H9 (cell line): ENCODE data around the gene MMRN2. TPM values are rescaled to one million over a fixed set of nuclear protein-coding genes. Genes with fewer than 3 reads are reported as not detected.

Experiments used
- DNase-seq: peaks from one replicate; pipeline ENCODE4 v3.0.0-alpha.2; 2017
- H2AFZ ChIP-seq: one replicate; pipeline ENCODE4 v1.6.1; 2013; ENCODE audit warnings: mild to moderate bottlenecking, low read length, control low read depth, moderate library complexity
- H2AK5ac ChIP-seq: 2 replicates; pipeline ENCODE4 v1.6.1; 2013; ENCODE audit warnings: low read length, control low read depth, mixed read lengths; ENCODE audit not compliant: insufficient read length
- H2BK120ac ChIP-seq: one replicate; pipeline ENCODE4 v1.6.1; 2013; ENCODE audit warnings: low read depth, mild to moderate bottlenecking, low read length, control low read depth, inconsistent platforms; ENCODE audit not compliant: poor library complexity, severe bottlenecking
- H2BK12ac ChIP-seq: 2 replicates; pipeline ENCODE4 v1.6.1; 2013; ENCODE audit warnings: low read length, control low read depth, mixed read lengths, low read depth; ENCODE audit not compliant: insufficient read length
- H2BK15ac ChIP-seq: 2 replicates; pipeline ENCODE4 v1.6.1; 2013; ENCODE audit warnings: low read depth, low read length, control low read depth
- H2BK20ac ChIP-seq: one replicate; pipeline ENCODE4 v1.6.1; 2013; ENCODE audit warnings: low read depth, mild to moderate bottlenecking, low read length, control low read depth, inconsistent platforms; ENCODE audit not compliant: poor library complexity, severe bottlenecking
- H2BK5ac ChIP-seq: 2 replicates; pipeline ENCODE4 v1.6.1; 2013; ENCODE audit warnings: low read length, control low read depth, mixed read lengths; ENCODE audit not compliant: insufficient read length
- H3K14ac ChIP-seq: 2 replicates; pipeline ENCODE4 v1.6.1; 2013; ENCODE audit warnings: low read length, control low read depth; ENCODE audit not compliant: insufficient read depth
- H3K18ac ChIP-seq: 2 replicates; pipeline ENCODE4 v1.6.1; 2013; ENCODE audit warnings: low read depth, mild to moderate bottlenecking, mixed read lengths, low read length, control low read depth; ENCODE audit not compliant: insufficient read length
- H3K23ac ChIP-seq: 2 replicates; pipeline ENCODE4 v1.6.1; 2013; ENCODE audit warnings: low read length, control low read depth, mixed read lengths, low read depth; ENCODE audit not compliant: insufficient read length
- H3K23me2 ChIP-seq: 2 replicates; pipeline ENCODE4 v1.6.1; 2013; ENCODE audit warnings: low read depth, mild to moderate bottlenecking, mixed read lengths, low read length, control low read depth; ENCODE audit not compliant: insufficient read length, poor library complexity, severe bottlenecking
- H3K27ac ChIP-seq: 2 replicates; pipeline ENCODE4 v1.5.1; 2013; ENCODE audit warnings: low read length, control low read depth, mixed read lengths, low read depth; ENCODE audit not compliant: insufficient read length
- H3K27me3 ChIP-seq: 2 replicates; pipeline ENCODE4 v1.6.1; 2013; ENCODE audit warnings: low read length, control low read depth, inconsistent platforms; ENCODE audit not compliant: insufficient read depth
- H3K4ac ChIP-seq: 2 replicates; pipeline ENCODE4 v1.6.1; 2013; ENCODE audit warnings: low read depth, mild to moderate bottlenecking, control low read depth, inconsistent platforms, low read length, moderate library complexity
- H3K4me1 ChIP-seq: 2 replicates; pipeline ENCODE4 v1.6.1; 2013; ENCODE audit warnings: low read length, control low read depth, inconsistent platforms; ENCODE audit not compliant: insufficient read depth
- H3K4me2 ChIP-seq: 2 replicates; pipeline ENCODE4 v1.6.1; 2013; ENCODE audit warnings: low read length, control low read depth, mixed read lengths; ENCODE audit not compliant: insufficient read length, insufficient read depth
- H3K56ac ChIP-seq: 2 replicates; pipeline ENCODE4 v1.6.1; 2013; ENCODE audit warnings: low read depth, mild to moderate bottlenecking, mixed read lengths, low read length, control low read depth; ENCODE audit not compliant: insufficient read length
- H3K79me1 ChIP-seq: 2 replicates; pipeline ENCODE4 v1.6.1; 2013; ENCODE audit warnings: low read depth, mild to moderate bottlenecking, moderate library complexity, low read length, control low read depth, inconsistent platforms; ENCODE audit not compliant: insufficient read depth, poor library complexity, severe bottlenecking
- H3K79me2 ChIP-seq: 2 replicates; pipeline ENCODE4 v1.6.1; 2013; ENCODE audit warnings: low read length, control low read depth, inconsistent platforms; ENCODE audit not compliant: insufficient read depth
- H3K9ac ChIP-seq: 2 replicates; pipeline ENCODE4 v1.6.1; 2013; ENCODE audit warnings: low read length, control low read depth, mixed read lengths; ENCODE audit not compliant: insufficient read length; ENCODE audit errors: extremely low read depth
- H3K9me3 ChIP-seq: one replicate; pipeline ENCODE4 v1.6.1; 2013; ENCODE audit warnings: low read depth, low read length, inconsistent platforms; ENCODE audit not compliant: control insufficient read depth
- H3T11ph ChIP-seq: one replicate; pipeline ENCODE4 v1.6.1; 2013; ENCODE audit warnings: mild to moderate bottlenecking, low read length, control low read depth, inconsistent platforms
- H4K20me1 ChIP-seq: one replicate; pipeline ENCODE4 v1.6.1; 2013; ENCODE audit not compliant: control insufficient read depth, insufficient read length, insufficient read depth
- H4K5ac ChIP-seq: 2 replicates; pipeline ENCODE4 v1.6.1; 2013; ENCODE audit warnings: low read depth, mild to moderate bottlenecking, mixed read lengths, low read length, control low read depth; ENCODE audit not compliant: insufficient read length
- H4K8ac ChIP-seq: replicated peaks from 2 replicates; pipeline ENCODE4 v1.6.1; 2013; ENCODE audit warnings: low read length, control low read depth, mixed read lengths, low read depth; ENCODE audit not compliant: insufficient read length
- H4K91ac ChIP-seq: 2 replicates; pipeline ENCODE4 v1.6.1; 2013; ENCODE audit warnings: low read depth, mild to moderate bottlenecking, moderate library complexity, mixed read lengths, low read length, control low read depth; ENCODE audit not compliant: insufficient read length
- H3K27ac Mint-ChIP-seq, 3 experiments: 2 replicates in 2 of 3; 3 replicates in 1 of 3; pipeline ENCODE4 v1.8.0; 2020 to 2021; ENCODE audit warnings: mixed read lengths in 3 of 3, mild to moderate bottlenecking in 1 of 3, moderate library complexity in 1 of 3
- H3K27me3 Mint-ChIP-seq: 2 replicates; pipeline ENCODE4 v1.8.0; 2021; ENCODE audit warnings: low read depth, mild to moderate bottlenecking, moderate library complexity, mixed read lengths
- H3K36me3 Mint-ChIP-seq, 3 experiments: 2 replicates in 2 of 3; 3 replicates in 1 of 3; pipeline ENCODE4 v1.8.0; 2020 to 2021; ENCODE audit warnings: low read depth in 3 of 3, mixed read lengths in 3 of 3; ENCODE audit not compliant: insufficient read depth in 1 of 3
- H3K4me1 Mint-ChIP-seq, 2 experiments: 2 replicates each; pipeline ENCODE4 v1.8.0; 2020; ENCODE audit warnings: mixed read lengths in 2 of 2
- H3K4me3 Mint-ChIP-seq, 2 experiments: 2 replicates in 1 of 2; 3 replicates in 1 of 2; pipeline ENCODE4 v1.8.0; 2020 to 2021; ENCODE audit warnings: mild to moderate bottlenecking in 2 of 2, mixed read lengths in 2 of 2, moderate library complexity in 1 of 2
- H3K9me3 Mint-ChIP-seq, 2 experiments: 2 replicates in 1 of 2; 3 replicates in 1 of 2; pipeline ENCODE4 v1.8.0; 2020; ENCODE audit warnings: mild to moderate bottlenecking in 2 of 2, mixed read lengths in 2 of 2, moderate library complexity in 1 of 2
- WGBS: extraction: QIAGEN DNeasy Blood & Tissue Kit; methylation state at CpG from one replicate; pipeline ENCODE4 v1.1.7; 2013; ENCODE audit warnings: missing lambda C conversion rate, low lambda C conversion rate, mixed read lengths; ENCODE audit not compliant: insufficient read length; ENCODE audit errors: extremely low coverage; 5-methylcytosine and 5-hydroxymethylcytosine counted together
- total RNA-seq: library from RNA; stranded (reverse); gene quantifications from 2 replicates; pipeline ENCODE4 v1.2.1, GENCODE V29; 2021
- TF ChIP-seq, protein P1 (sequence below): fragments of 200-600 bp; sonication (generic); conservative IDR thresholded peaks from 3 replicates; pipeline ENCODE4 v1.8.0; 2021; ENCODE audit warnings: antibody characterized with exemption, mild to moderate bottlenecking

MMRN2 gene
- total RNA-seq, 1 experiment from 2014 or later = 1.0 TPM

DNA sequence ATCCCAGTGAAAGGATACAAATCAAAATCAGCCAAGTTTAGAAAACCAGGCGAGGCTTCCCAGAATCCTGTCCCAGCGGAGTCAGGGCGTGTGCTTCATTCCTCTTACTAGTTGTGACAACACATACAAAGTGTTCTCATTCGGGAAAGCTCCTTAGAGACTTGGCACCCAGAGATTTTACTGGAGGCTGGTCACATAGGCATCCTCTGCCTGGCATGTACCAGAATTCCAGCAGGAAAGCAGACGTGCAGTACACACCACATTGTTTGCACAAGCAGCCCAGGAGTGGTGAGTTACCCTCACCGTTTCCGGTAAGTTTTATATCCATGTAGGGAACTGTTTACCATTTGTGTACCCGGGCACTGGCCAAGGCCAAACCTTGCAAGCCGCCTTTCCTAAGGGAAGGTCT, 34.9 kb downstream of the MMRN2 start:
- H3K79me2 ChIP-seq = no peaks in the 10 kb centered on the region
- no peak overlapping the region for H2BK12ac ChIP-seq
- no peak overlapping the region for H2AK5ac ChIP-seq
- H3K9ac ChIP-seq = no peak overlapping the region
- TF ChIP-seq, protein P1, sequence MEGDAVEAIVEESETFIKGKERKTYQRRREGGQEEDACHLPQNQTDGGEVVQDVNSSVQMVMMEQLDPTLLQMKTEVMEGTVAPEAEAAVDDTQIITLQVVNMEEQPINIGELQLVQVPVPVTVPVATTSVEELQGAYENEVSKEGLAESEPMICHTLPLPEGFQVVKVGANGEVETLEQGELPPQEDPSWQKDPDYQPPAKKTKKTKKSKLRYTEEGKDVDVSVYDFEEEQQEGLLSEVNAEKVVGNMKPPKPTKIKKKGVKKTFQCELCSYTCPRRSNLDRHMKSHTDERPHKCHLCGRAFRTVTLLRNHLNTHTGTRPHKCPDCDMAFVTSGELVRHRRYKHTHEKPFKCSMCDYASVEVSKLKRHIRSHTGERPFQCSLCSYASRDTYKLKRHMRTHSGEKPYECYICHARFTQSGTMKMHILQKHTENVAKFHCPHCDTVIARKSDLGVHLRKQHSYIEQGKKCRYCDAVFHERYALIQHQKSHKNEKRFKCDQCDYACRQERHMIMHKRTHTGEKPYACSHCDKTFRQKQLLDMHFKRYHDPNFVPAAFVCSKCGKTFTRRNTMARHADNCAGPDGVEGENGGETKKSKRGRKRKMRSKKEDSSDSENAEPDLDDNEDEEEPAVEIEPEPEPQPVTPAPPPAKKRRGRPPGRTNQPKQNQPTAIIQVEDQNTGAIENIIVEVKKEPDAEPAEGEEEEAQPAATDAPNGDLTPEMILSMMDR = no peak
- H3K23ac ChIP-seq = no peak overlapping the region
- H2BK5ac ChIP-seq = no peak overlapping the region
- no peaks in the 10 kb centered on the region for H3K79me1 ChIP-seq
- H3K4me1 ChIP-seq = no peaks in the 10 kb centered on the region
- no peaks in the 10 kb centered on the region for H4K20me1 ChIP-seq
- no peak overlapping the region for H2AFZ ChIP-seq
- H3K4me2 ChIP-seq = no peak overlapping the region
- no peaks in the 10 kb centered on the region for H3K9me3 ChIP-seq
- H2BK20ac ChIP-seq = no peak overlapping the region
- H3K4me3 Mint-ChIP-seq = no peak overlapping the region
- no peak overlapping the region for H3K14ac ChIP-seq
- no peaks in the 10 kb centered on the region for H3K23me2 ChIP-seq
- no peak overlapping the region for H3K18ac ChIP-seq
- H3K27me3 Mint-ChIP-seq = no peaks in the 10 kb centered on the region
- no peak overlapping the region for H3K56ac ChIP-seq
- no peaks in the 10 kb centered on the region for H3K27me3 ChIP-seq
- no peak overlapping the region for H4K5ac ChIP-seq
- H3T11ph ChIP-seq = no peak overlapping the region
- H3K4ac ChIP-seq = no peak overlapping the region
- no peak overlapping the region for H4K91ac ChIP-seq
- WGBS = no CpG with 5 or more reads among the region's 9 CpGs
- H2BK15ac ChIP-seq = no peak overlapping the region
- no peak overlapping the region for H2BK120ac ChIP-seq
- DNase-seq = no peak
- no peak overlapping the region for H4K8ac ChIP-seq
- no peak overlapping the region for H3K27ac ChIP-seq
- H3K27ac Mint-ChIP-seq = no peak overlapping the region
- no peaks in the 10 kb centered on the region for H3K9me3 Mint-ChIP-seq
- peaks cover 25 to 79% (median 53%) of the 10 kb centered on the region in 3 experiments for H3K36me3 Mint-ChIP-seq
- peaks cover 0 to 4% of the 10 kb centered on the region in 2 experiments; a peak in 2 of 4 replicates for H3K4me1 Mint-ChIP-seq
